SKM-1 treated with dmso at 0.1 percent for 144 hours (cell line): Measurements from ENCODE around the gene ARHGAP26.
A peak's percentile ranks its signal among the peaks of the same experiment; 100 is the strongest.

Experiments used
- DNase-seq: peaks from one replicate; lab custom pipeline; 2025; ENCODE audit not compliant: unreplicated experiment; lab: John Stamatoyannopoulos, UW

Gene ARHGAP26

DNA sequence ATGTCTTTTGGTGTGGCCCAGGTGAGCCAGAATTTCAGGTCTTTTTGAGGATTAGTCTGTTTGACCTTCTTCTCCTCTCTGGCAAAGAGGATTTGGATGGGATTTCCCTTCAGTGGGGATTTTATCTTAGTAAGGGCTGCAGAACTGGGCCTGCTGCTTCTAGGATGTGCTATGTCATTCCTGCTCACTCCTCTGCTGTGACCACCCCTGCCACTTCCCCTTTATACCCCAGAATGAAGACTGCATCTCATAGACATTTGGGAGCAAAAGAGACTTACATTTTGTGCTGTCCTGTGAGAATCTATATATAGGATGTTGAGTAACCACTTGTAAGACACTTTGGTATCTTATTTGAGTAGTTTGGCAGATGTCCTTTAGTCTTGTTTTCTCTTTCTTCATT, 76.2 kb downstream of the ARHGAP26 start:
- DNase-seq = peak; percentile 28

- no peak for DNase-seq
These were observed 78.0 kb downstream of the ARHGAP26 start for GRCh38 chr5:142847898-142848790.

- no peak for DNase-seq
These were observed 79.3 kb downstream of the ARHGAP26 start for GRCh38 chr5:142849466-142849865.

- DNase-seq = no peak
These were observed 79.7 kb downstream of the ARHGAP26 start for GRCh38 chr5:142849880-142850279.

- no peak for DNase-seq
These were observed 81.6 kb downstream of the ARHGAP26 start for GRCh38 chr5:142851731-142852130.

DNA sequence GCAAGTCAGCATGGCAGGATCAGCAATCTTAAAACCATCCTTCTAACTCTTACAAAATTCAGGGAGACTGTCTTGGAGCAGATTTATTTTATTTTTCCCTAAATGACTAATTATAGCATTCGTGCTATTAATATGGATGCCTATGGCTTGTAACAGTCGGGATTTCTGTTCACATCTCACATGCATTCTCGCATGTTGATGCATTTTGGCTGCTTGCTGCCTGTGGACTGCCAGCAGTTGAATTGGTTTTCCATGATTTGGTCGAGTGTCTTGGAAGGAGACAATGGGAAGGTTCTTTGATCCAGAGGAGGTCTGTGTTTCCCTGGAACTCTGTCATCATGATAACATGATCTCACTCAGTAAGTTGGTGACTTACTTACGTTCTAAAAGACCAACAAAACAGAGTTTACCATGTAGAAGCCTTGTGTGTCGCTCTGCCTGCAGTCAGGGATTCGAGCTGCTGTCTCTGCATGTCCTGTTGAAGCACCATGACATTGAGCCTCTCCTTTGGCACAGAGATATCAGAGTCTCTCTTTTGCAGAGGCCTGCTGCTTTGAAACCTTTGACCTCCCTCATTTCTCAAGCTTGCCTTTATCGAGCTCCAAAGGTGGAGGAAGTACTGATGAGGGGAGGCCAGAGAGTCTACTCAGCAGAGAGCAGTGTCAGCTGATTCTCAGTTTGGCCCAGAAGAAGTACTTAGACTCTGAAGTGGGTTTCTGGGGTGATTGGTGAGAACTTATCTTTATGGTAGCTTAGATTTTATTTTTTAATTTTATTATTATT, 82.4 kb downstream of the ARHGAP26 start:
- no peak for DNase-seq

GRCh38 chr5:142853682-142854081, 83.5 kb downstream of the ARHGAP26 start:
- no peak for DNase-seq

DNA sequence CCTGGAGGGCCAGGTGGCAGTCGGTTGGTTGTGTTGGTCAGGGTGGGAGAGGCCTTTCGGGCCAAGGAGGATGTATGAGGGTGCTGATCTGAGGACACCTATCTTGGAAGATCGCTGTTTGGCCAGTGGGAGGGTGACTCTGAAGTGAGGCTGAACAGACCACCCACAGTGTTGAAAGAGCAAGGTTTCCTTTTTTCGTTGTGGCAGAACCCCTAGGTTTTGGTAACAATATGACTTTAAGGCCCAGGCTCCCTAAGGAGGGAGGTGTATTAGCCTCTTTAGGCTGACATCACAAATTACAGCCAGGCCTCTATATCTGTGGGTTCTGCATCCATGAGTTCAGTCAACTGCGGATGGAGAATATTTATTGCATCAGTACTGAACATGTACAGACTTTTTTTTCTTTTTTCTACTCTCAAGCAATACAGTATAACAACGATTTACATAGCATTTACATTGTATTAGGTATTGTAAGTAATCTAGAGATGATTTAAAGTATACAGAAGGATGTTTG, 86.1 kb downstream of the ARHGAP26 start:
- no peak for DNase-seq

DNA sequence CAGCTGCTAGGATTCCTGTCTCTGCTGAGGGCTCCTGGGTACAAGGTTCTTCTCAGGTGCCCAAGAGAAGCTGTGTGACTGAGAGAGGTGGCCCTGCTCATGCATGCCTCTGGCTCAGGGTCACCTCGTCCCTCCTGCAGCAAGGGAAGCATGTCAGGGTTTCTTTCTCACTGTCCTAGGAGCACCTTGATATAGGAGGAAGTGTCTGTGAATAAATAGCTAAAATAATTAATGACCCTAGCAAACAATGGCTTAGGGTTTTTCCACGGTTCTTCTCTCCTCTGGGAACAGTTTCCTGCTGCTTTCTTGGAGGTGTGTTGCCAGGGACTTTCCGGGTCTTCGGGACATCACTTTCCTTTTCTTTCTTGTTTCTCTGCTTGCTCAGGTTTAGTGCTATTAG, 87.2 kb downstream of the ARHGAP26 start:
- DNase-seq = no peak

- no peak for DNase-seq
These were observed 88.9 kb downstream of the ARHGAP26 start for GRCh38 chr5:142859037-142859436.

DNA sequence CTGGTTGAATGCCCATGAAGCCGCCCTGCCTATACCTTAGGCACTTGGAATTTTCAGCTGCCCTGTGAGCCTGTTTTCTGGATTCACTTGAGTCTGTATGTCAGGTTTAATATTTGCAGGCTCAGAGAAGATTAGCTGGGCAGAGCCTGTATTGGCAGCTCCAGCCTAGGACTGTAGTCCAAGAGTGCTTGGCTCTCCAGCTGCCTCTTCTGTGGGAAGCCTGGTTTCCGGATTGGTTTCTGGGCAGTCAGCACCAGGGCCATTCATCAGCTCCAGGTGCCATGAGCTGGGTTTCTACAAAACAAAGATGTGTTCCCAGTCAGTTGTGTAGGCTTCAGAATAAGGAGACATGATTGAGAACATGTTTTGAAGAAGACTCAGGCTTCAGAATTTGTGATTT, 90.1 kb downstream of the ARHGAP26 start:
- no peak for DNase-seq

- no peak for DNase-seq
These were observed 90.8 kb downstream of the ARHGAP26 start for GRCh38 chr5:142861011-142861410.

DNA sequence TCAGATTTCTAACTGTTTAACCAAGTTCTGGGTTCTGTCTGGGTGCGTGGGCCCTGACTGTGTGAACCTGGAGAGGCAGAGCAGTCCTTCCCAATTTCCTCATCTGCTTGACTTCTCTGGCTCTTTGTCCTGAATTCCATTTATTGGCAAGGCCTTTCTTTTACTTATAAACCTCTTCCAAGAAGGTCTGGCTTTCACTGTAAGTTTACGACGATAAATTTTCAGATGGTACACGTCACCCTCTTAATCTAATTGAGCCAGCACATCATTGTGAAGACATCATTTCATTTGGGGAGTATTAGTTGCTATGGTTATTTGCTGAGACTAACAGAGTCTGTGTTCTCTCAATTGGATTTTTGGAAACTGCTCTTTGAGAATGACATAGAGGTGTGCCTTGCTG, 92.4 kb downstream of the ARHGAP26 start:
- no peak for DNase-seq

GRCh38 chr5:142863856-142864255, 93.7 kb downstream of the ARHGAP26 start:
- no peak for DNase-seq

- no peak for DNase-seq
These were observed 94.4 kb downstream of the ARHGAP26 start for GRCh38 chr5:142864290-142865260.

GRCh38 chr5:142865631-142866030, 95.5 kb downstream of the ARHGAP26 start:
- no peak for DNase-seq

GRCh38 chr5:142866563-142867275, 96.5 kb downstream of the ARHGAP26 start:
- DNase-seq = peak; percentile 56

- DNase-seq = no peak
These were observed 99.7 kb downstream of the ARHGAP26 start for GRCh38 chr5:142869886-142870285.

DNA sequence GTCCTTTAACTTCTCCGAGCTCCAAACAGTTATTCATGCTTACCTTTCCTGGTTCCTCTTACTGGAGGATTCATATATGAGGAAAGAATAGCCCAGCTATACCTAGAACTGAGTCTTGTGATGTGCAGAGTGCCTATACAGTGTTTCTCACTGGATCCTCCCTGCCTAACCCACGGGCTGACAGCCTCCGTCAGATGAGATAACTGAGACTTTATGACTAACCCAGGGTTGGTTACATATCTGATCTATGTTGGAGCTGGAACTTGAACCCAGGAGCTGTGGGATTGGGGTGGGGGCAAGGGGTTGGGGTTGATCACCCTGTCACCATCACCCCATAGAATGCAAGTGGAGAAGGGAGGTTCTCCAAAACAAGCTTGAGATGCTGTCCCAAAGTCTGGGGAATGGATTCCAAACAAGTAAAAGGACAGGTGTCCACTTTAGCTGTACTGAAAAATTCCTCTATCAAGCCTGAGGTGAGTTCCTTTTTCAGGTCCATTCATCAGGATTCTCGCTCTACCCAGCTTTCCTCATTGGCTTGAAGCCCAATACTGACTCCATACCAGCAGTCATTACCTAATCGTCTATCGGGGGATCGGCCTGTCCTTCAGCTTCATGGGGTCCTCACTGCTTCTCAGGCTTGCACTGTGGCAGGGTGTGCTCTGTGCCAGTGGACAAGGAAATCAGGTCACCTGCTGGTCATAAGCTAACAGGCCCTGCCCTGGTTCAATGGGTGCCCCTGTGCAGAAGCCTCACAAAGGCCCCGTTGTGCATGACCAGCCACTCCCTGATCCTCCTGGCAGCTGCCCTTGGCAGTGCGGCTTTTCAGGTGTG, 100.6 kb downstream of the ARHGAP26 start:
- DNase-seq = no peak
